Aorta (tissue), 5 donors: ENCODE data around the gene TSPYL2. TPM values are rescaled to one million over a fixed set of nuclear protein-coding genes. Genes with fewer than 3 reads are reported as not detected.
A peak's percentile ranks its signal among the peaks of the same experiment; 100 is the strongest.

ENCODE experiments used
- ATAC-seq: fragments of 200-7000 bp; cut with Tn5 transposase; one replicate; pipeline ENCODE4 v1.9.1; 2022; ENCODE audit warnings: moderate library complexity; ENCODE audit not compliant: low FRiP score
- DNase-seq, 2 donors: peaks; one replicate each; pipeline ENCODE4 v3.0.0-alpha.2; 2020
- H3K27ac ChIP-seq, 2 donors: one replicate each; pipeline ENCODE4 v1.5.1; 2013; ENCODE audit warnings: low read length in 2 of 2, mild to moderate bottlenecking in 2 of 2, moderate library complexity in 2 of 2, control low read depth in 1 of 2, inconsistent platforms in 1 of 2, low read depth in 1 of 2
- H3K27me3 ChIP-seq, 2 donors: one replicate each; pipeline ENCODE4 v1.6.1; 2013; ENCODE audit warnings: control low read depth in 1 of 2, low read length in 1 of 2, mild to moderate bottlenecking in 1 of 2, moderate library complexity in 1 of 2; ENCODE audit not compliant: insufficient read depth in 2 of 2, control insufficient read depth in 1 of 2
- H3K36me3 ChIP-seq, 2 donors: one replicate each; pipeline ENCODE4 v1.6.1; 2013; ENCODE audit warnings: control low read depth in 1 of 2, low read length in 1 of 2, mild to moderate bottlenecking in 1 of 2; ENCODE audit not compliant: insufficient read depth in 2 of 2, control insufficient read depth in 1 of 2
- H3K4me1 ChIP-seq, 2 donors: one replicate each; pipeline ENCODE4 v1.6.1; 2013; ENCODE audit warnings: low read length in 2 of 2, control low read depth in 1 of 2, mild to moderate bottlenecking in 1 of 2, moderate library complexity in 1 of 2; ENCODE audit not compliant: insufficient read depth in 2 of 2, control insufficient read depth in 1 of 2
- H3K4me3 ChIP-seq, 2 donors: one replicate each; pipeline ENCODE4 v1.5.1; 2013; ENCODE audit warnings: low read length in 2 of 2, control low read depth in 1 of 2, mild to moderate bottlenecking in 1 of 2
- H3K9me3 ChIP-seq: one replicate; pipeline ENCODE4 v1.6.1; 2013; ENCODE audit warnings: mild to moderate bottlenecking, low read length; ENCODE audit not compliant: control insufficient read depth
- WGBS, 2 donors: extraction: QIAGEN DNeasy Blood & Tissue Kit; methylation state at CpG; one replicate each; pipeline ENCODE4 v1.1.7; 2013; 5-methylcytosine and 5-hydroxymethylcytosine counted together
- intact Hi-C, 2 donors: fragments of 100-400 bp; cut with DNase I; formaldehyde crosslinking; loops; one replicate each; pipeline versions ENCODE4 v1.14.2 to v1.15.0; 2022
- polyA plus RNA-seq, 2 donors: library from polyadenylated mRNA; stranded (reverse); fragments of 200-250 nt; gene quantifications; one replicate each; pipeline ENCODE4 v1.2.3, GENCODE V29; 2013
- total RNA-seq, 2 donors: library from RNA; stranded (reverse); fragmentation: NEBNext Ultra II Directional; extraction: Animal tissue kit (Norgen Biotek cat#: 25700); gene quantifications; one replicate each; pipeline ENCODE4 v1.2.1, GENCODE V29; 2021
- donor health status: healthy with polysubstance abuse.
- donor health status: Bipolar disorder and iron deficiency.
- donor health status: DM: no; HTN: no; CAD: no.
- donor health status: DM: no; HTN: no; CAD: no.
- donor health status: DM: yes; HTN: yes; CAD: no.

Gene TSPYL2
- total and polyA plus RNA-seq, 4 donors: 29.3 to 256 (median 77.2) TPM

DNA sequence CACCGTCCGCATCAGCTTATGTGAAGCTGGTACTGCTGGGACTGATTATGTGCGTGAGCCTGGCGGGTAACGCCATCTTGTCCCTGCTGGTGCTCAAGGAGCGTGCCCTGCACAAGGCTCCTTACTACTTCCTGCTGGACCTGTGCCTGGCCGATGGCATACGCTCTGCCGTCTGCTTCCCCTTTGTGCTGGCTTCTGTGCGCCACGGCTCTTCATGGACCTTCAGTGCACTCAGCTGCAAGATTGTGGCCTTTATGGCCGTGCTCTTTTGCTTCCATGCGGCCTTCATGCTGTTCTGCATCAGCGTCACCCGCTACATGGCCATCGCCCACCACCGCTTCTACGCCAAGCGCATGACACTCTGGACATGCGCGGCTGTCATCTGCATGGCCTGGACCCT, 5.5 kb upstream of the TSPYL2 start:
- Histone ChIP-seq H3K4me3 (no peak overlapping the region), H3K9me3 (no peaks in the 10 kb centered on the region), H3K27ac (no peak overlapping the region), H3K4me1 (no peaks in the 10 kb centered on the region), H3K36me3 (no peaks in the 10 kb centered on the region), H3K27me3 (no peaks in the 10 kb centered on the region)
- intact Hi-C loops: no loop called here
- ATAC-seq: no peak
- WGBS, 2 donors: 91 to 95% methylated on average over 21 of the region's 21 CpGs
- DNase-seq: no peak

DNA sequence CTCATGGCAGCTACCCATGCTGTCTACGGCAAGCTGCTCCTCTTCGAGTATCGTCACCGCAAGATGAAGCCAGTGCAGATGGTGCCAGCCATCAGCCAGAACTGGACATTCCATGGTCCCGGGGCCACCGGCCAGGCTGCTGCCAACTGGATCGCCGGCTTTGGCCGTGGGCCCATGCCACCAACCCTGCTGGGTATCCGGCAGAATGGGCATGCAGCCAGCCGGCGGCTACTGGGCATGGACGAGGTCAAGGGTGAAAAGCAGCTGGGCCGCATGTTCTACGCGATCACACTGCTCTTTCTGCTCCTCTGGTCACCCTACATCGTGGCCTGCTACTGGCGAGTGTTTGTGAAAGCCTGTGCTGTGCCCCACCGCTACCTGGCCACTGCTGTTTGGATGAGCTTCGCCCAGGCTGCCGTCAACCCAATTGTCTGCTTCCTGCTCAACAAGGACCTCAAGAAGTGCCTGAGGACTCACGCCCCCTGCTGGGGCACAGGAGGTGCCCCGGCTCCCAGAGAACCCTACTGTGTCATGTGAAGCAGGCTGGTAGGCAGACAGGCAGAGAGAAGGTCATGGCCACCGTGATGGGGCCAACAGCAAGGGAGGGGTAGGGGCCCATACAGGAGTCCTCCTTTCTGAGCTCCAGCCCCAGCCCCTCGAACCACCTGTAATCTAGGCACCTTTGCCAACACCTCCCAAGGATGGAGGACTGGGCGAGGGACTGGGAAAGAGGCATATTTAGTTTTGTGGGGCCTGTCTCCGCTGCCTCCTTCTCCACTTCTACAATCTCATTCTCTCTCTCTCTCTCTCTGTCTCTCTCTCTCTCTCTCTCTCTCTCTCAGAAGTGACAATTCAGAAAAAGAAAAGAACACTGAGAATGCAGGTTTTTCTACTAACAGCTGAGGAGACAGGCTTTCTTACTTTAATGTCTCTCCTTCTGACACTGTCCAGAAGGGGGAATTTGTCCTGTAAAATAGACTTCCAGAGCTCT, 4.7 kb upstream of the TSPYL2 start:
- Histone ChIP-seq H3K9me3 (no peaks in the 10 kb centered on the region), H3K4me1 (no peaks in the 10 kb centered on the region), H3K27me3 (no peaks in the 10 kb centered on the region), H3K27ac (no peak overlapping the region), H3K36me3 (no peaks in the 10 kb centered on the region), H3K4me3 (no peak overlapping the region)
- DNase-seq: no peak
- WGBS, 2 donors: 86 to 89% methylated on average over 27 of the region's 27 CpGs
- intact Hi-C loops: no loop called here
- no peak for ATAC-seq

DNA sequence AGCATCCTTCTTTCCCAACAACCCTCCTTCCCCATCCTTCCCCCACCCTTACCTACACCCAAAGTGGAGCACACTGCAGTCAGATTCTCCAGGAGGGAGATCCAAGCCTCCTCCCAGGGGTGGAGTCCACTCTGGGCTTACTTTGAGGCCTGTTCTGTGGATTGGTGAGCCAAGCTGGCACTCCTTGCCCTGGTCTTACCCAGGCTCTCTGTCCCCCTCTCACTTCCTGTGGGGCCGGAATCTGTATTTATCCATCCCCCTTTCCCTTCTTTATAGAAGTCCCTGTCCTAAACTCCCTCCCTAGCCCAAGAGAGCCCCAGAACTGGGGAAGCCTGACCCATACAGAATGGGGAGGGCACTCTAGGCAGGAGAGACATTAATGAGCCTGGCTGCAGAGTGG, 3.2 kb upstream of the TSPYL2 start:
- no peaks in the 10 kb centered on the region for H3K36me3 ChIP-seq
- 40 to 80% methylated on average over 1 of the region's 1 CpG for WGBS, 2 donors
- H3K4me1 ChIP-seq: no peaks in the 10 kb centered on the region
- no peaks in the 10 kb centered on the region for H3K27me3 ChIP-seq
- no peaks in the 10 kb centered on the region for H3K9me3 ChIP-seq
- H3K4me3 ChIP-seq: no peak overlapping the region
- ATAC-seq (no peak), DNase-seq (no peak)
- H3K27ac ChIP-seq: no peak overlapping the region
- intact Hi-C loops: no loop called here

GRCh38 chrX:53080628-53081580, 1.3 kb upstream of the TSPYL2 start:
- 16 to 39% methylated on average over 16 to 17 of the region's 17 CpGs for WGBS, 2 donors
- H3K4me3 ChIP-seq: no peak overlapping the region
- no peaks in the 10 kb centered on the region for H3K9me3 ChIP-seq
- no peaks in the 10 kb centered on the region for H3K36me3 ChIP-seq
- H3K27me3 ChIP-seq: no peaks in the 10 kb centered on the region
- H3K4me1 ChIP-seq: no peaks in the 10 kb centered on the region
- peak overlapping the region in 1 of 2 donors; percentile 47 for H3K27ac ChIP-seq
- DNase-seq (no peak), ATAC-seq (no peak)
- intact Hi-C loops: no loop called here

DNA sequence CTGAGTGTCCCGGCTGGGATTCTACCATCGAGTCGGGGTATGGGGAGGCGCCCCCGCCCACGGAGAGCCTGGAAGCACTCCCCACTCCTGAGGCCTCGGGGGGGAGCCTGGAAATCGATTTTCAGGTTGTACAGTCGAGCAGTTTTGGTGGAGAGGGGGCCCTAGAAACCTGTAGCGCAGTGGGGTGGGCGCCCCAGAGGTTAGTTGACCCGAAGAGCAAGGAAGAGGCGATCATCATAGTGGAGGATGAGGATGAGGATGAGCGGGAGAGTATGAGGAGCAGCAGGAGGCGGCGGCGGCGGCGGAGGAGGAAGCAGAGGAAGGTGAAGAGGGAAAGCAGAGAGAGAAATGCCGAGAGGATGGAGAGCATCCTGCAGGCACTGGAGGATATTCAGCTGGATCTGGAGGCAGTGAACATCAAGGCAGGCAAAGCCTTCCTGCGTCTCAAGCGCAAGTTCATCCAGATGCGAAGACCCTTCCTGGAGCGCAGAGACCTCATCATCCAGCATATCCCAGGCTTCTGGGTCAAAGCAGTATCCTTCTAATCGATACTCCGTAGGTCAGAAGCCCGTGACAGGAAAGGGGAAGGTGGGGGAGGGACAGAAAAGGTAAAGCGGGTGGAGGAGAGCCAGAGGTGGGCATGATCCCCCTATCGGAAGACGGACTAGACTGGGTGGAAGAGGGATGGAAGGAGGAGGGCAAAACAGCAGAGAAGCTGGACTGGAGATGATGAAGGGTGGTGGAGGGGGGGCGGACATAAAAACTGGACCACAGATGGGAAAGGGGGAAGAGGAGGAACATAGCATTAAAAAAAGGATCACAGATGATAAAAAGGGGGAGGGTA, 828 bp downstream of the TSPYL2 start:
- no peak for DNase-seq
- H3K9me3 ChIP-seq: no peaks in the 10 kb centered on the region

DNA sequence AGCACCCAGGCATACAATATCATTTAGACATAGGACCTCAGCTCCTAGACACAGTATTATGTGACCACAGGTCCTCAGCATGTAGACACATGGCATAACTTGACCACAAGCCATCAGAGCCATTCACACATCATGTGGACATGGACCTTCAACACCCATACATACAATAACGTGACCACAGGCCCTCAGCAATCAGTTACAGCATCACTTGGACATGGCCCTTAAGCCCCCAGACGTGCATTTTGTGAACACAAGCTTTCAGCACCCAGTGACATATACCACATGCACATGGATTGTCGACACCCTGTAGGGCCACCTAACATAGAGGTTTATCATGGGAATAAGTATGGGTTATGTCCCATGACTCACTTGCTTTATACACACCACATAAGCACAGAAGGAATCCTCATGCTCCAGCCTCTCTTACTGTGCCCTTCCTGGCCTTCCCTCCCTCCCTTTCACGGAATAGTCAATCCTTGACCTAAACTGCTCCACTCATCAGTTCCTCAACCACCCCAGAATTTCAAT, 1.9 kb downstream of the TSPYL2 start:
- Histone ChIP-seq H3K36me3 (no peaks in the 10 kb centered on the region), H3K4me1 (peaks cover 0 to 2% of the 10 kb centered on the region in 2 donors), H3K27me3 (no peaks in the 10 kb centered on the region), H3K9me3 (no peaks in the 10 kb centered on the region), H3K4me3 (peak overlapping the region in 1 of 2 donors; percentile 6), H3K27ac (no peak overlapping the region)
- DNase-seq: no peak
- ATAC-seq: no peak
- 47 to 53% methylated on average over 4 of the region's 4 CpGs for WGBS, 2 donors
- intact Hi-C loops: no loop called here

More for the DNA sequence above, 828 bp downstream of the TSPYL2 start:
- H3K4me3 ChIP-seq: peak overlapping the region; percentile 43 to 75
- intact Hi-C loops: no loop called here
- H3K27ac ChIP-seq: peak overlapping the region; percentile 70
- WGBS, 2 donors: 3 to 35% methylated on average over 31 of the region's 31 CpGs
- no peaks in the 10 kb centered on the region for H3K36me3 ChIP-seq
- peaks cover 0 to 2% of the 10 kb centered on the region in 2 donors for H3K4me1 ChIP-seq
- ATAC-seq: no peak
- H3K27me3 ChIP-seq: no peaks in the 10 kb centered on the region

DNA sequence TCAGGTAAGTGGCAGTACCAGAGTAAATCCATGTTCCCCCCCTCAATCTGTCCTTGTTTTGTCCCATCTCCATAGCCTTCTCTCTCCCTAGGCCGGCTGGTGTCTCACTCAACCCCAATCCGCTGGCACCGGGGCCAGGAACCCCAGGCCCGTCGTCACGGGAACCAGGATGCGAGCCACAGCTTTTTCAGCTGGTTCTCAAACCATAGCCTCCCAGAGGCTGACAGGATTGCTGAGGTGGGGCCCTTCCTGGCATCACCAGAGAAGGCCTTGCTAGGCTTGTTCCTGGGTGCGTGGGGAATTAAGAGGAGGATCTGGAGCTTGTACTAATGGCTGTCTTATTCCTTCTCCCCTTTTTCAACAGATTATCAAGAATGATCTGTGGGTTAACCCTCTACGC, 2.7 kb downstream of the TSPYL2 start:
- Histone ChIP-seq H3K36me3 (no peaks in the 10 kb centered on the region), H3K27me3 (no peaks in the 10 kb centered on the region), H3K4me3 (no peak overlapping the region), H3K9me3 (no peaks in the 10 kb centered on the region), H3K4me1 (peaks cover 0 to 2% of the 10 kb centered on the region in 2 donors), H3K27ac (no peak overlapping the region)
- intact Hi-C loops: no loop called here
- WGBS, 2 donors: 67 to 68% methylated on average over 9 of the region's 9 CpGs
- ATAC-seq (no peak), DNase-seq (no peak)
